A549 (cell line): ENCODE measurements around the gene TAF5. TPM values are rescaled to one million over a fixed set of nuclear protein-coding genes. Genes with fewer than 3 reads are reported as not detected.

Experiments
- ATAC-seq, 2 experiments: fragments of 200-7000 bp in 1 of 2; fragments of >200 bp in 1 of 2; cut with Nextera tagmentation in 1 of 2; cut with Tn5 transposase in 1 of 2; 3 replicates each; pipeline versions ENCODE4 v1.8.0 to v1.9.1; 2018 to 2020; ENCODE audit warnings: mild to moderate bottlenecking in 1 of 2, moderate library complexity in 1 of 2
- CTCF ChIA-PET: fragments of 300-600 bp; sonication (Branson Sonifier 250); formaldehyde crosslinking; extraction: SDS; loops from one replicate; lab custom pipeline; 2021; ENCODE audit warnings: antibody characterized with exemption, inconsistent platforms; lab: Yijun Ruan, JAX
- POLR2A ChIA-PET: fragments of 350-600 bp; formaldehyde crosslinking; extraction: SDS; loops from one replicate; lab custom pipeline; 2021; ENCODE audit warnings: antibody characterized with exemption, inconsistent platforms; lab: Yijun Ruan, JAX
- DNase-seq, 2 experiments: peaks; one replicate each; pipeline versions ENCODE4 v3.0.0 to v3.0.0-alpha.2; 2011 to 2016; ENCODE audit warnings: low read depth in 1 of 2, low spot score in 1 of 2
- FAIRE-seq: peaks from 2 replicates; lab custom pipeline; 2011; peaks lifted over from hg19 to GRCh38; lab: Jason Lieb, UNC
- H3K27ac ChIP-seq, 2 experiments: fragments of >200 bp; sonication (Bioruptor Twin); formaldehyde crosslinking; 3 replicates each; pipeline ENCODE4 v1.5.1; 2016 to 2017
- H3K4me1 ChIP-seq: fragments of >200 bp; sonication (Bioruptor Twin); formaldehyde crosslinking; 3 replicates; pipeline ENCODE4 v1.6.1; 2016
- H3K4me2 ChIP-seq: fragments of >200 bp; sonication (Bioruptor Twin); formaldehyde crosslinking; 3 replicates; pipeline ENCODE4 v1.6.1; 2016
- H3K4me3 ChIP-seq: fragments of >200 bp; sonication (Bioruptor Twin); formaldehyde crosslinking; 3 replicates; pipeline ENCODE4 v1.5.1; 2016
- H3K9me3 ChIP-seq: fragments of >200 bp; sonication (Bioruptor Twin); formaldehyde crosslinking; 3 replicates; pipeline ENCODE4 v1.6.1; 2016
- CBX2 ChIP-seq: fragments of 200-600 bp; sonication (generic); IDR thresholded peaks from 2 replicates; pipeline ENCODE4 v1.6.1; 2016; ENCODE audit warnings: low read depth, mild to moderate bottlenecking, borderline replicate concordance
- CHD2 ChIP-seq: fragments of 150-350 bp; IDR thresholded peaks from 2 replicates; pipeline ENCODE4 v1.6.1; 2014; ENCODE audit warnings: low read length; ENCODE audit not compliant: partially characterized antibody
- CTCF ChIP-seq: fragments of >200 bp; sonication (Bioruptor Twin); formaldehyde crosslinking; IDR thresholded peaks from 3 replicates; pipeline ENCODE4 v1.5.1; 2016
- EHF ChIP-seq: fragments of 250-450 bp; sonication (Bioruptor Pico); IDR thresholded peaks from 2 replicates; pipeline ENCODE4 v1.5.0; 2020; ENCODE audit warnings: mild to moderate bottlenecking
- EHMT2 ChIP-seq: fragments of 200-600 bp; sonication (generic); IDR thresholded peaks from 2 replicates; pipeline ENCODE4 v1.6.1; 2016; ENCODE audit warnings: antibody characterized with exemption, low read depth, mild to moderate bottlenecking, moderate library complexity
- FOXS1 ChIP-seq: fragments of 250-450 bp; sonication (Bioruptor Pico); IDR thresholded peaks from 2 replicates; pipeline ENCODE4 v1.5.0; 2020; ENCODE audit warnings: mild to moderate bottlenecking, moderate library complexity
- HEYL ChIP-seq: fragments of 250-450 bp; sonication (Bioruptor Pico); IDR thresholded peaks from 2 replicates; pipeline ENCODE4 v1.8.0; 2021; ENCODE audit warnings: mild to moderate bottlenecking, moderate library complexity
- HOXB13 ChIP-seq: fragments of 250-450 bp; sonication (Bioruptor Pico); IDR thresholded peaks from 2 replicates; pipeline ENCODE4 v1.5.0; 2020; ENCODE audit warnings: low read depth, mild to moderate bottlenecking, moderate library complexity
- HOXB5 ChIP-seq: fragments of 250-450 bp; sonication (Bioruptor Pico); IDR thresholded peaks from 2 replicates; pipeline ENCODE4 v1.5.0; 2020; ENCODE audit warnings: mild to moderate bottlenecking, moderate library complexity
- KDM5A ChIP-seq: fragments of 200-600 bp; sonication (generic); IDR thresholded peaks from 2 replicates; pipeline ENCODE4 v1.6.1; 2016; ENCODE audit warnings: antibody characterized with exemption, mild to moderate bottlenecking
- NPAS2 ChIP-seq: fragments of 250-450 bp; sonication (Bioruptor Pico); IDR thresholded peaks from 2 replicates; pipeline ENCODE4 v1.8.0; 2022; ENCODE audit warnings: mild to moderate bottlenecking, moderate library complexity, borderline replicate concordance
- PHF8 ChIP-seq: fragments of 200-600 bp; sonication (generic); IDR thresholded peaks from 2 replicates; pipeline ENCODE4 v1.6.1; 2016; ENCODE audit warnings: low read depth, mild to moderate bottlenecking, antibody characterized with exemption, moderate library complexity, borderline replicate concordance
- RAD21 ChIP-seq, 2 experiments: fragments of >200 bp in 1 of 2; sonication (Bioruptor Twin) in 1 of 2; formaldehyde crosslinking in 1 of 2; IDR thresholded peaks in 1 of 2; conservative IDR thresholded peaks in 1 of 2; 2 replicates in 1 of 2; 3 replicates in 1 of 2; pipeline ENCODE4 v1.6.1; 2012 to 2018; ENCODE audit warnings: inconsistent platforms in 1 of 2
- SREBF2 ChIP-seq: fragments of 450-650 bp; IDR thresholded peaks from 2 replicates; pipeline ENCODE4 v1.6.1; 2014; ENCODE audit warnings: mild to moderate bottlenecking, moderate library complexity
- TP53 ChIP-seq: fragments of 250-450 bp; sonication (Bioruptor Pico); IDR thresholded peaks from 2 replicates; pipeline ENCODE4 v1.5.0; 2021; ENCODE audit warnings: mild to moderate bottlenecking, moderate library complexity
- WGBS: methylation state at CpG from one replicate; pipeline ENCODE4 v1.1.6; 2017; ENCODE audit errors: missing lambda C conversion rate; 5-methylcytosine and 5-hydroxymethylcytosine counted together
- polyA plus RNA-seq, 4 experiments: library from polyadenylated mRNA; depleted of rRNA in 3 of 4; stranded (reverse); fragments of >200 nt; fragmentation: RNase III in 1 of 4; extraction: RNeasy Plus Mini Kit Qiagen cat#74134 plus additional on column Dnase treatment in 1 of 4; gene quantifications; 2 replicates in 3 of 4; 3 replicates in 1 of 4; pipeline ENCODE4 v1.2.3, GENCODE V29; 2011 to 2017
- TF ChIP-seq, protein P1 (sequence below): fragments of >200 bp; sonication (Bioruptor Twin); formaldehyde crosslinking; IDR thresholded peaks from 2 replicates; pipeline ENCODE4 v1.6.1; 2016
- TF ChIP-seq, protein P2 (sequence below): fragments of 250-450 bp; sonication (Bioruptor Pico); IDR thresholded peaks from 2 replicates; pipeline ENCODE4 v1.5.0; 2021; ENCODE audit warnings: mild to moderate bottlenecking, moderate library complexity, borderline replicate concordance

TAF5 gene
- polyA plus RNA-seq, 2 of the 4 experiments (the other 2 are of a cell fraction), result 4.1 to 5.3 TPM

DNA sequence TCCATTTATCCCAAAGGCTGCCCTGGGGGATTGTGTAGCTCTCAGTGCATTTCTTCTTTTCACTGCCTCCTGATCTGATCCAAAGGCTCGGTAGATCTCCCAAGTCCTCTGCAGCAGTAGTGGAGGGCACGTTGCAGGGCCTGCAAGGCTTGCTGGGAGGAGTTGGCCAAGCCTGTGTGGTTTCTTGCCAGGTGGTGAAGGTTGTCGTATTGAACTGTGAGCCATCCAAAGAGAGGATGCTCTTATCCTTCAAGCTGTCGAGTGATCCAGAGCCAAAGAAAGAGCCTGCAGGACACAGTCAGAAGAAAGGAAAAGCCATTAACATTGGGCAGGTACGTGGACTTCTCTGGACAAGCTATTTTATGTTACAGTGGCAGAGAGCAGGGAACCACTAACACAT lies 49.8 kb downstream of the TAF5 start:
- TF ChIP-seq HOXB13 (CRISPR knock-in tag) (no peak), HEYL (CRISPR knock-in tag) (no peak), HOXB5 (CRISPR knock-in tag) (no peak), EHF (CRISPR knock-in tag) (no peak), CTCF (no peak), CHD2 (no peak), RAD21 (conservative IDR thresholded peaks at IDR 0.05 in 1 of 2, IDR thresholded peaks at IDR 0.05 in 1 of 2) (no peak), TP53 (CRISPR knock-in tag) (no peak), KDM5A (no peak), FOXS1 (no peak)
- TF ChIP-seq, protein P1, sequence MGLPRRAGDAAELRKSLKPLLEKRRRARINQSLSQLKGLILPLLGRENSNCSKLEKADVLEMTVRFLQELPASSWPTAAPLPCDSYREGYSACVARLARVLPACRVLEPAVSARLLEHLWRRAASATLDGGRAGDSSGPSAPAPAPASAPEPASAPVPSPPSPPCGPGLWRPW, result no peak
- TF ChIP-seq, protein P2, sequence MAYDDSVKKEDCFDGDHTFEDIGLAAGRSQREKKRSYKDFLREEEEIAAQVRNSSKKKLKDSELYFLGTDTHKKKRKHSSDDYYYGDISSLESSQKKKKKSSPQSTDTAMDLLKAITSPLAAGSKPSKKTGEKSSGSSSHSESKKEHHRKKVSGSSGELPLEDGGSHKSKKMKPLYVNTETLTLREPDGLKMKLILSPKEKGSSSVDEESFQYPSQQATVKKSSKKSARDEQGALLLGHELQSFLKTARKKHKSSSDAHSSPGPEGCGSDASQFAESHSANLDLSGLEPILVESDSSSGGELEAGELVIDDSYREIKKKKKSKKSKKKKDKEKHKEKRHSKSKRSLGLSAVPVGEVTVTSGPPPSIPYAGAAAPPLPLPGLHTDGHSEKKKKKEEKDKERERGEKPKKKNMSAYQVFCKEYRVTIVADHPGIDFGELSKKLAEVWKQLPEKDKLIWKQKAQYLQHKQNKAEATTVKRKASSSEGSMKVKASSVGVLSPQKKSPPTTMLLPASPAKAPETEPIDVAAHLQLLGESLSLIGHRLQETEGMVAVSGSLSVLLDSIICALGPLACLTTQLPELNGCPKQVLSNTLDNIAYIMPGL (CRISPR knock-in tag), result no peak
- FAIRE-seq (no peak), DNase-seq (no peak), ATAC-seq (no peak)
- WGBS, result 95% methylated on average over 5 of the region's 5 CpGs
- H3K4me3 ChIP-seq, result no peak overlapping the region
- H3K4me1 ChIP-seq, result no peaks in the 10 kb centered on the region
- no peaks in the 10 kb centered on the region for H3K9me3 ChIP-seq
- no peak overlapping the region for H3K4me2 ChIP-seq
- no peak overlapping the region for H3K27ac ChIP-seq
- ChIA-PET POLR2A (no interaction called here), CTCF (interaction anchor here (0.6 to 5.5 kb wide), 33 partner anchors 8 to 268 kb away, joined by 3 to 37 read pairs (median 6); partner anchors contain the start of genes ATP5MK, CALHM3, NEURL1 and PDCD11)

GRCh38 chr10:103419101-103419500 lies 51.3 kb downstream of the TAF5 start:
- FAIRE-seq (no peak), DNase-seq (no peak), ATAC-seq (no peak)
- CTCF ChIA-PET, result interaction anchor here (0.6 to 5.5 kb wide), 7 partner anchors 14 to 173 kb away, joined by 3 to 26 read pairs (median 5); no protein-coding TSS in a partner anchor
- TF ChIP-seq SREBF2, result no peak
- no peak for TF ChIP-seq CTCF
- no peak for TF ChIP-seq CBX2
- Histone ChIP-seq H3K4me2 (no peak overlapping the region), H3K4me1 (no peaks in the 10 kb centered on the region), H3K4me3 (no peak overlapping the region), H3K27ac (no peak overlapping the region), H3K9me3 (no peaks in the 10 kb centered on the region)
- POLR2A ChIA-PET, result no interaction called here
- 96% methylated on average over 4 of the region's 4 CpGs for WGBS

- 95% methylated on average over 5 of the region's 5 CpGs for WGBS
- TF ChIP-seq HOXB5 (CRISPR knock-in tag), result no peak
- no peak for TF ChIP-seq PHF8
- TF ChIP-seq EHMT2, result no peak
- TF ChIP-seq NPAS2 (CRISPR knock-in tag), result no peak
Observed at GRCh38 chr10:103423748-103424147, 56.0 kb downstream of the TAF5 start.

More at GRCh38 chr10:103423748-103424147, 56.0 kb downstream of the TAF5 start:
- FAIRE-seq, result no peak
- ChIA-PET CTCF (interaction anchor here (0.7 to 4.5 kb wide), 5 partner anchors 8 to 169 kb away, joined by 3 to 37 read pairs (median 4); no protein-coding TSS in a partner anchor), POLR2A (no interaction called here)
- Histone ChIP-seq H3K27ac (no peak overlapping the region), H3K4me3 (no peak overlapping the region), H3K4me2 (no peak overlapping the region), H3K4me1 (no peaks in the 10 kb centered on the region), H3K9me3 (no peaks in the 10 kb centered on the region)
- no peak for ATAC-seq
- no peak for DNase-seq
